ENCODE measurements around the gene CALHM6. TPM values are rescaled to one million over a fixed set of nuclear protein-coding genes. Genes with fewer than 3 reads are reported as not detected.

Gene CALHM6
- total and polyA plus RNA-seq, 2 of the 8 experiments (the other 6 are each of a cell fraction or from before 2014, with no cell fraction given): 0.93 to 1.8 TPM

DNA sequence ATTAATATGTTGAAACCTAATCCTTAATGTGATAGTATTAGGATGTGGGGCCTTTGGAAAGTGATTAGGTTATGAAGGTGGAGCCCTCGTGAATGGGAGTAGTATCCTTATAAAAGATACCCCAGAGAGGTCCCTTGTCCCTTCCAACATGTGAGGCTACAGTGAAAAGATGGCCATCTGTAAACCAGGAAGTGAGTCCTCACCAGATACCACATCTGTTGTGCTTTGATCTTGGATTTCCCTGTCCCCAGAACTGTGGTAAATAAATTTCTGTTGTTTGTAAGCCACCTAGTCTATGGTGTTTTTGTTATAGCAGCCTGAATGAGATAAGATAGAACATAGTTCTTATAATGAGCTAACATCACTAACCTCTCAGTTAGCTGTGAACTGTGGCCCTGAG, 16.6 kb upstream of the CALHM6 start:
- FAIRE-seq (no peak), DNase-seq (ENCODE audit: low read depth in 1 of 2, low spot score in 2 of 2) (no peak)
- no peak overlapping the region for H3K9ac ChIP-seq (replicated peaks in 1 of 4; ENCODE audit: extremely low read depth in 1 of 4, low read depth in 3 of 4, low read length in 3 of 4)
- no peak overlapping the region for H4K91ac ChIP-seq (replicated peaks; ENCODE audit: insufficient read length, low read length)
- H4K8ac ChIP-seq (ENCODE audit: extremely low read depth, insufficient read depth, low read length): no peak overlapping the region
- no peak overlapping the region for H3K4me2 ChIP-seq (ENCODE audit: insufficient read depth in 1 of 2, low read depth in 2 of 2, low read length in 2 of 2)
- H2BK20ac ChIP-seq (ENCODE audit: low read length): no peak overlapping the region
- no peaks in the 10 kb centered on the region for H3K9me3 ChIP-seq (ENCODE audit: insufficient read depth in 2 of 2, low read depth in 1 of 2, low read length in 1 of 2)
- no peak overlapping the region for H3K4me3 ChIP-seq (ENCODE audit: extremely low read depth in 1 of 4, insufficient read depth in 2 of 4, low read depth in 3 of 4, low read length in 4 of 4)
- no peaks in the 10 kb centered on the region for H3K36me3 ChIP-seq (ENCODE audit: control insufficient read depth in 2 of 4, insufficient read depth in 4 of 4, low read length in 3 of 4)
- H4K20me1 ChIP-seq (replicated peaks in 1 of 2; ENCODE audit: control insufficient read depth in 1 of 2, insufficient read depth in 2 of 2, low read length in 2 of 2): no peaks in the 10 kb centered on the region
- ChIA-PET CTCF (ENCODE audit: partially characterized antibody) (interaction anchor here (0.5 to 4.7 kb wide), 42 partner anchors 8 to 252 kb away, joined by 3 to 39 read pairs (median 4); partner anchors contain the start of genes CALHM4, CALHM5 and CALHM6), POLR2A (ENCODE audit: partially characterized antibody) (interaction anchor here (0.9 to 1.0 kb wide), 2 partner anchors 18 to 89 kb away, joined by 3 read pairs; no protein-coding TSS in a partner anchor)
- H3K14ac ChIP-seq (ENCODE audit: insufficient read length): no peak overlapping the region
- no peak overlapping the region for H4K5ac ChIP-seq (ENCODE audit: insufficient read length, low read depth, low read length)
- 0 out of 7 replicates have a peak, but pooled peaks cover 0 to 2% (median 0%) of the 10 kb centered on the region in 4 experiments for H3K4me1 ChIP-seq (replicated peaks in 1 of 4; ENCODE audit: control insufficient read depth in 3 of 4, insufficient read depth in 4 of 4, low read length in 3 of 4)
- H3K56ac ChIP-seq (replicated peaks; ENCODE audit: insufficient read length, low read depth, low read length): no peak overlapping the region
- H3K27me3 ChIP-seq (replicated peaks in 1 of 4; ENCODE audit: control insufficient read depth in 3 of 4, extremely low read depth in 1 of 4, insufficient read depth in 3 of 4, low read length in 3 of 4): no peaks in the 10 kb centered on the region
- H2BK5ac ChIP-seq (ENCODE audit: low read depth, low read length): no peak overlapping the region
- H3K23me2 ChIP-seq (ENCODE audit: low read depth, low read length): no peaks in the 10 kb centered on the region
- no peak overlapping the region for H2AK5ac ChIP-seq (ENCODE audit: low read depth, low read length)
- no peak overlapping the region for H2BK15ac ChIP-seq (ENCODE audit: low read length)
- no peak overlapping the region for H3K18ac ChIP-seq (ENCODE audit: extremely low read depth, low read length)
- H2BK12ac ChIP-seq (ENCODE audit: low read depth, low read length): no peak overlapping the region
- no peak overlapping the region for H2BK120ac ChIP-seq (replicated peaks; ENCODE audit: low read depth, low read length)
- H3K79me1 ChIP-seq (ENCODE audit: low read depth, low read length): no peaks in the 10 kb centered on the region
- H3K27ac ChIP-seq (ENCODE audit: low read depth, low read length): no peak overlapping the region
- no peaks in the 10 kb centered on the region for H3K79me2 ChIP-seq (ENCODE audit: control insufficient read depth in 1 of 2, insufficient read depth in 2 of 2, low read length in 2 of 2)
- WGBS, 2 experiments (ENCODE audit: extremely low coverage in 1 of 2, insufficient coverage in 1 of 2, insufficient read length in 1 of 2, insufficient replicate concordance in 2 of 2, low coverage in 1 of 2, low lambda C conversion rate in 2 of 2, missing lambda C conversion rate in 1 of 2): 100% methylated on average over 1 of the region's 1 CpG; no CpG with 5 or more reads in 1 of the 2 experiments
- no peak overlapping the region for H3K4ac ChIP-seq (replicated peaks; ENCODE audit: insufficient read length, low read depth, low read length)
- no peak overlapping the region for H3K23ac ChIP-seq (ENCODE audit: insufficient read length)
- H2AFZ ChIP-seq (ENCODE audit: low read length): no peak overlapping the region
- TF ChIP-seq BACH1 (IDR thresholded peaks at IDR 0.05; ENCODE audit: low read length) (no peak), SIX5 (IDR thresholded peaks at IDR 0.05; ENCODE audit: low read depth, low read length) (no peak), HDAC2 (IDR thresholded peaks at IDR 0.05; ENCODE audit: borderline replicate concordance in 1 of 2, low read depth in 2 of 2, low read length in 2 of 2) (no peak), POLR2AphosphoS5 (IDR thresholded peaks at IDR 0.05; ENCODE audit: low read depth, low read length) (no peak), JUN (IDR thresholded peaks at IDR 0.05; ENCODE audit: low read depth, low read length) (no peak), MAFK (IDR thresholded peaks at IDR 0.05; ENCODE audit: low read depth, low read length) (no peak), JUND (IDR thresholded peaks at IDR 0.05; ENCODE audit: low read length) (no peak), KDM4A (IDR thresholded peaks at IDR 0.05; ENCODE audit: low read depth, low read length, severe bottlenecking) (no peak), CHD1 (IDR thresholded peaks at IDR 0.05; ENCODE audit: low read depth, low read length) (no peak), SP1 (IDR thresholded peaks at IDR 0.05; ENCODE audit: low read depth, low read length) (no peak), EP300 (IDR thresholded peaks at IDR 0.05; ENCODE audit: borderline replicate concordance in 1 of 2, low read depth in 2 of 2, low read length in 2 of 2) (no peak), BCL11A (IDR thresholded peaks at IDR 0.05; ENCODE audit: low read depth in 2 of 2, low read length in 2 of 2) (no peak), PHF8 (conservative IDR thresholded peaks at IDR 0.05; ENCODE audit: low read depth, low read length) (no peak), SUZ12 (IDR thresholded peaks at IDR 0.05; ENCODE audit: low read length) (no peak), TAF1 (IDR thresholded peaks at IDR 0.05; ENCODE audit: low read depth, low read length) (no peak)

Data from H1 (cell line).